Measurements from ENCODE around the gene ACOXL.

Gene ACOXL

DNA sequence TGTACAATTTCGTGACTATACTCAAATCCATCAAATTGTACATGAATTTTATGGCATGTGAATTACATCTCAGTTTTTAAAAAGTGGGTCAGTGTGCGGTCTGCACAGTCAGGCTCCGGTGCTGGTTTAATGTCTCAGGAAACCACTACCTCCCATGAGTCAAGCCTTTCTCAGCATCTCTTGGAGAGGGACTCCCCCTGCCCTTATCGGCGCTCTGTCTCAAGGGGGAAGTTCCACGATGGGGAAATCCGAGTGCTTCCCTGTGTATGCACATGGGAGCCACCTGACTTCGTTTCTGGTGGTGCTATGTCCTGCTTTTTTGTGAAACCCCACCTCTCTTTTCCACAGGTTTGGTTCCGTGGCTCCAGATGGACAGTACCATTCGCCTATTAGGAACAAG lies 72.5 kb downstream of the ACOXL start:
- Histone ChIP-seq H3K27ac (ENCODE audit: insufficient read depth, low read depth, low read length, poor library complexity, severe bottlenecking) (no peak overlapping the region), H3K4me1 (ENCODE audit: control insufficient read depth, insufficient read depth, low read length) (peaks cover 10% of the 10 kb centered on the region), H3K27me3 (ENCODE audit: control insufficient read depth, insufficient read depth, low read length, poor library complexity, severe bottlenecking) (no peaks in the 10 kb centered on the region), H3K36me3 (ENCODE audit: control insufficient read depth, insufficient read depth, low read length) (no peaks in the 10 kb centered on the region), H3K4me3 (ENCODE audit: insufficient read depth, low read depth, low read length) (no peak overlapping the region), H3K9me3 (ENCODE audit: control insufficient read depth, low read length) (no peaks in the 10 kb centered on the region)
- WGBS, 2 experiments, result 94 to 96% methylated on average over 10 of the region's 10 CpGs

DNA sequence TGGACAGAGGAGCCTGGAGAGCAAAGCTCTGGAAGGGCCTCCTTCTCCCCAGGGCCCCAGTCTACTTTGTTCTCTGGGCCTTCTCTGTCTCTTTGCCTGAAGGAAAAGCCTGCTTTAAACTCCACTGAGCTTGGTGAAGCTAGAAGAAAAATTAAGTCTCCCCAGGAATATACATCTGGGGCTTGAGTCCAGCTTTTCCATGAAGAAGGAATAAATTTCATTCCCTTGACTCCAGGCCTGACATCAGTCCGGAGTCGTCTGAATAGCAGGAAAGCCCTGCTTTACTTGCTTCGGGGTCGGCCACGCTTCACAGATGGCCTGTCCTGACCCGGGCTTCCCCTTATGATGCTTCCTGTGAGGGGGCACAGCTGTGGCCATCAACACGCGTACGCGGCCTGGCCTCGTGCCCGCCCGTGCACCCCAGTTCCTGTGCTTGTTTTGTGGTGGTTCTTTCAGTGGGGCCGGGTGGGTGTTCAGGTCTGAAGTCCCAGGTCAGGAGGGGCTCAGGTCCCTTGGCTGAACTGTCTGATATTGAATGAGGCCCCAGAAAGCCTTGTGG lies 73.6 kb downstream of the ACOXL start:
- H3K4me1 ChIP-seq (ENCODE audit: control insufficient read depth, insufficient read depth, low read length), result peaks cover 6% of the 10 kb centered on the region
- no peak overlapping the region for H3K4me3 ChIP-seq (ENCODE audit: insufficient read depth, low read depth, low read length)
- 93 to 96% methylated on average over 14 of the region's 14 CpGs for WGBS, 2 experiments
- no peak overlapping the region for H3K27ac ChIP-seq (ENCODE audit: insufficient read depth, low read depth, low read length, poor library complexity, severe bottlenecking)
- H3K9me3 ChIP-seq (ENCODE audit: control insufficient read depth, low read length), result no peaks in the 10 kb centered on the region
- no peaks in the 10 kb centered on the region for H3K27me3 ChIP-seq (ENCODE audit: control insufficient read depth, insufficient read depth, low read length, poor library complexity, severe bottlenecking)
- no peaks in the 10 kb centered on the region for H3K36me3 ChIP-seq (ENCODE audit: control insufficient read depth, insufficient read depth, low read length)

DNA sequence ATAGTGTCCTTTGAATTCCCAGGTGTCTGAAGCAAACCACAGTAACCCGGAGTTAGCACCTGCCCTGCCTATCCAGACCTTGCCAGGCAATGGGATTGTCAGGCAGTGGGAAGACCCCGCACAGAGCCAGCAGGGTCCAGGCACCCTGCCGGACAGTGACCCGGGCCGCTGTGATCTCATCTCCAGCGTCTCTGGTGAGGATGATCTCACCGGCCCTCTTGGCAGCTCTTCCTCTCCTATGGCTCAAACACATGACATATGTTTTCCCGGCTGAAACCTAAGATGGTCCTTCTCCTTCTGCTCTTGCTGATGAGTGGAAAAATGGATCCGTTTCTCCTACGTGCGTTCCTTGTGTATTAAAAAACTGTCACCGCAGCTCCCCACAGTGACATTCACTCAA lies 75.1 kb downstream of the ACOXL start:
- no peak overlapping the region for H3K27ac ChIP-seq (ENCODE audit: insufficient read depth, low read depth, low read length, poor library complexity, severe bottlenecking)
- no peaks in the 10 kb centered on the region for H3K9me3 ChIP-seq (ENCODE audit: control insufficient read depth, low read length)
- WGBS, 2 experiments, result 91 to 92% methylated on average over 12 of the region's 12 CpGs
- H3K4me1 ChIP-seq (ENCODE audit: control insufficient read depth, insufficient read depth, low read length), result no peaks in the 10 kb centered on the region
- no peaks in the 10 kb centered on the region for H3K27me3 ChIP-seq (ENCODE audit: control insufficient read depth, insufficient read depth, low read length, poor library complexity, severe bottlenecking)
- H3K36me3 ChIP-seq (ENCODE audit: control insufficient read depth, insufficient read depth, low read length), result no peaks in the 10 kb centered on the region
- H3K4me3 ChIP-seq (ENCODE audit: insufficient read depth, low read depth, low read length), result no peak overlapping the region

DNA sequence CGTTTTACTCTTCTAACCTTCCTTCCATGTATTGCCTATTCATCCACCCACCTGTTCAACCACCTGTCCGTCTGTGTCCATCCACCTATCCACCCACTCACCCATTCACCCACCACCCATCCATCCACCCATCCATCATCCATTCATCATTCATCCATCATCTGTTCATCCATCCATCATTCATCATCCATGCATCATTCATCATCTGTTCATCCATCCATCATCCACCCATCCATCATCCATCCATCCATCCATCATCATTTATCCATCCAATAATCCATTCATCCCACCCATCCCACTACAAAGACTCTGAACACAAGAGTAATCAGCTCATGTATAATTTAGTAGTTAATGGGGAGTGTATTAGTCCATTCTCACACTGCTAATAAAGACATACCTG lies 78.0 kb downstream of the ACOXL start:
- H3K9me3 ChIP-seq (ENCODE audit: control insufficient read depth, low read length), result no peaks in the 10 kb centered on the region
- 88 to 94% methylated on average over 2 of the region's 2 CpGs for WGBS, 2 experiments
- H3K4me3 ChIP-seq (ENCODE audit: insufficient read depth, low read depth, low read length), result no peak overlapping the region
- H3K36me3 ChIP-seq (ENCODE audit: control insufficient read depth, insufficient read depth, low read length), result no peaks in the 10 kb centered on the region
- no peaks in the 10 kb centered on the region for H3K4me1 ChIP-seq (ENCODE audit: control insufficient read depth, insufficient read depth, low read length)
- no peaks in the 10 kb centered on the region for H3K27me3 ChIP-seq (ENCODE audit: control insufficient read depth, insufficient read depth, low read length, poor library complexity, severe bottlenecking)
- H3K27ac ChIP-seq (ENCODE audit: insufficient read depth, low read depth, low read length, poor library complexity, severe bottlenecking), result no peak overlapping the region

DNA sequence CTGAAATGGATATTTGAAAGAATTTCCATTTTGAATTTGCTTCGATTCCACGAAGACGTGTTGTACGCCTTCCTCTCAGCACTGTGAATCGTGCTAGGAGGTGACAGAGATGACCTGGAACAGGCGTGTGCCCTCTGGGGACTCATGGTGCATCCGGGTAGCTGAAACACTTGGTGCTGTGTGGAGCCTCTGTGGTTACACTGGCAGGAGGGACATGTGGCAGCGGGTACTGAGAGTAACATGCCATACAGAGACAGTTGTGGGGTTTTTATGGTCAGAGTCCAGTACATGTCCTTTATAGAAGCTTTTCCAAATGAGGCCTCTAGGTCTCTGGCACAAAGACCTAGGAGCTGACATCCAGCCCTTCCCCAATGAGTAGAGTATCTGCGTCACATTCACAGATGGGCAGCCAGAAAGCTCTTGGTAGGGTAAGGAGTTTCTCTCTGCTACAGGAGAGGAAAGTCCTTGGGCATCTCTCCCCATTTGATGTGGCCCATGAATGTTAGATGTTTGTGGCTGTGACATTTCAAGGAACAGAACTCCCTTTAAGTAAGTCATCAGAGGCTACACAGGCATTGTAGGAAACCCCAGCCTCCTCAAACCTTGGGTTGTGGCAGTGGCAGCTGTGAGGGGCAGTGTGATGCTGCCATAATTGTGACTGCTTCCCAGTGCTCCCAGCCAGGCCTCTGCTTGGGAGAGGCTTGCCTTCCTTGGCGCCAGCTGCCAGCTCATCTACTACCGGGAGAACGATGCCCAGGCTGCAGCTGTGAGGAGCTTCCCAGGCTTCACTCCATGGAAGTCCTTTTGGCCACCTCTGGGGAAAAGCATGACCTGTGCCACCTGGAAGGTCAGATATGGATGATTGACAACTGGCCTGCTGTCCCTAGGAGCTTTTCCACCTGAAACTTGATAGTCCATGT lies 80.6 kb downstream of the ACOXL start:
- no peaks in the 10 kb centered on the region for H3K27me3 ChIP-seq (ENCODE audit: control insufficient read depth, insufficient read depth, low read length, poor library complexity, severe bottlenecking)
- WGBS, 2 experiments, result 96% methylated on average over 12 of the region's 12 CpGs
- no peaks in the 10 kb centered on the region for H3K9me3 ChIP-seq (ENCODE audit: control insufficient read depth, low read length)
- no peaks in the 10 kb centered on the region for H3K36me3 ChIP-seq (ENCODE audit: control insufficient read depth, insufficient read depth, low read length)
- no peak overlapping the region for H3K4me3 ChIP-seq (ENCODE audit: insufficient read depth, low read depth, low read length)
- no peak overlapping the region for H3K27ac ChIP-seq (ENCODE audit: insufficient read depth, low read depth, low read length, poor library complexity, severe bottlenecking)
- no peaks in the 10 kb centered on the region for H3K4me1 ChIP-seq (ENCODE audit: control insufficient read depth, insufficient read depth, low read length)

DNA sequence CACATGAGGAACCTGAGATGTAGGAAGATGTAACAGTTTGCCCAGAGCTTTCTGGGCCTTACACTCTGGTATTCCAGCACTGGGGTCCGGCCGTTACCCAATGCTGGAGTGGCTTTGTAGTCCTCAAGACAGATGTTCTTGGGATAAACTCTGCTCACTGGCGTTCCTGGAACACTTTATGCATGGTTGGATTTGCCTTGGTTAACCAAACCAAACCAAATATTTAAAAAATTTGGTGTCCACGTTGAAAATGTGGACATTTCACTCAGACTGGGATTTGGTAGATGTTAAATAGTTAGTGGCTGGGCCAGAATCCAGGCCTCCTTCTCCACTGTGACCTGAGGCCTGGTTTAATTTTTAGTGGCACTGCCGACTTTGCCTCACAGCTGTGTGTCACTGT lies 81.5 kb downstream of the ACOXL start:
- no peaks in the 10 kb centered on the region for H3K36me3 ChIP-seq (ENCODE audit: control insufficient read depth, insufficient read depth, low read length)
- 88 to 93% methylated on average over 5 of the region's 5 CpGs for WGBS, 2 experiments
- no peaks in the 10 kb centered on the region for H3K27me3 ChIP-seq (ENCODE audit: control insufficient read depth, insufficient read depth, low read length, poor library complexity, severe bottlenecking)
- H3K27ac ChIP-seq (ENCODE audit: insufficient read depth, low read depth, low read length, poor library complexity, severe bottlenecking), result no peak overlapping the region
- H3K4me1 ChIP-seq (ENCODE audit: control insufficient read depth, insufficient read depth, low read length), result no peaks in the 10 kb centered on the region
- no peaks in the 10 kb centered on the region for H3K9me3 ChIP-seq (ENCODE audit: control insufficient read depth, low read length)
- H3K4me3 ChIP-seq (ENCODE audit: insufficient read depth, low read depth, low read length), result no peak overlapping the region

DNA sequence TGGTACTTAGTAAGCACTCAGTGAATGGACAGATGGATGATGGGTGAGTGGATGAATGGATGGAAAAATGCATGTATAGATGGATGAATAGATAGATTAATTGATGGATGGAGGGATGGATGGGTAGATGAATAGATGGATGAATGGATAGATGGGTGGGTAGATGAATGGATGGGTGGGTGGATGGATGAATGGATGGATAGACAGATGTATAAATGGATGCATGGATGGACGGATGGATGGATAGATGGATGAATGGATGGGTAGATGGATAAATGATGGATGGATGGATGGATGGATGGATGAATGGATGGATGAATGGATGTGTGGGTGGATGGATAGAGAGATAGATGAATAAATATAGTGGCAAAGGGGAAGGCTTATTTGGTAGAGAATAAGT lies 83.6 kb downstream of the ACOXL start:
- Histone ChIP-seq H3K4me1 (ENCODE audit: control insufficient read depth, insufficient read depth, low read length) (no peaks in the 10 kb centered on the region), H3K4me3 (ENCODE audit: insufficient read depth, low read depth, low read length) (no peak overlapping the region), H3K9me3 (ENCODE audit: control insufficient read depth, low read length) (no peaks in the 10 kb centered on the region), H3K27me3 (ENCODE audit: control insufficient read depth, insufficient read depth, low read length, poor library complexity, severe bottlenecking) (no peaks in the 10 kb centered on the region), H3K36me3 (ENCODE audit: control insufficient read depth, insufficient read depth, low read length) (no peaks in the 10 kb centered on the region), H3K27ac (ENCODE audit: insufficient read depth, low read depth, low read length, poor library complexity, severe bottlenecking) (no peak overlapping the region)
- 93 to 97% methylated on average over 1 of the region's 1 CpG for WGBS, 2 experiments

DNA sequence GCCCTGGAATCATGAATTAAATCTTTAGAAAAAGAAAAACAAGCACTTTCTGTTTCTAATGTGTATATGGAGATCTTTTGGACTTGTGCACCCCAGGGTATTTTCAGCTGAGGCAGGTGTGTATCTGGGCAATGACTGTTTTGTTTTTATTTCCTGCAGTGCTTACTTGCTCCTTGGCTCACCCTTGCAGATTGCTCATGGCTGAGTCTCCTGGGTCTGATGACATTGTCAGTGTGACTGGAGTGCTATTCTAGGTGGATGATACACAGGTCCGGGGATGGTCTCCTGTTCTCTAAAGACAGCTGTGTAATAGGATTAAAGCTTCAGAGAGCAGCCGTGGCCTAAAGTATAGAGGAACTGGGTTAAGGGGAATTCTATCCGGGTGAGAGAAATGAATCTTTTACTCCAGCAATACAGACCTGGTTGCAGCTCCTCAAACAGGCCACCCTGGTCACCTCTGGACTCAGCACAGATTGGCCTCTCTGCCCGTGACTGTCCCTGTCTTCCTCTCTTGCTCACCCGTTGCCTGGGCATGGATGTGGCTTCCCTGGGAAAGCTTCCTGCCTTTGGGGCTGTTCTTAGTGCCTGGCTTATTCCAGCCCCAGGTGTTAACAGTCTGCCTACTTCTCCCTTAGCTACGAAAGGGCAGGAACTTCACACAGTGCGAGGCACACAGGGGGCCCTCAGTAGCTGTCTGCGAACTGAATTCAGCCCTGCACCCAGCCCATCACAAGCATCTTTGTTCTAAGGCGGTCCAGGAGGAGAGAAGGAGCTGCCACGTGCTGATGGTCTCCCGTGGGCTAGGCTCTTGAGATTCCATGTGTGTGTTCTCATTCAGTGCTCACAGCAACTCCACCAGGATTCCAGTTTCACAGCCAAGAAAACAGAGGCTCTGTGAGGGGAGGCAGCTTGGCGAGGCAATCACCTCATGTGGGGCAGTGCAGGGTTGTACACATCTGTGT lies 84.3 kb downstream of the ACOXL start:
- Histone ChIP-seq H3K4me1 (ENCODE audit: control insufficient read depth, insufficient read depth, low read length) (no peaks in the 10 kb centered on the region), H3K4me3 (ENCODE audit: insufficient read depth, low read depth, low read length) (no peak overlapping the region), H3K9me3 (ENCODE audit: control insufficient read depth, low read length) (no peaks in the 10 kb centered on the region), H3K36me3 (ENCODE audit: control insufficient read depth, insufficient read depth, low read length) (no peaks in the 10 kb centered on the region), H3K27me3 (ENCODE audit: control insufficient read depth, insufficient read depth, low read length, poor library complexity, severe bottlenecking) (no peaks in the 10 kb centered on the region), H3K27ac (ENCODE audit: insufficient read depth, low read depth, low read length, poor library complexity, severe bottlenecking) (no peak overlapping the region)
- 85 to 88% methylated on average over 12 of the region's 12 CpGs for WGBS, 2 experiments

DNA sequence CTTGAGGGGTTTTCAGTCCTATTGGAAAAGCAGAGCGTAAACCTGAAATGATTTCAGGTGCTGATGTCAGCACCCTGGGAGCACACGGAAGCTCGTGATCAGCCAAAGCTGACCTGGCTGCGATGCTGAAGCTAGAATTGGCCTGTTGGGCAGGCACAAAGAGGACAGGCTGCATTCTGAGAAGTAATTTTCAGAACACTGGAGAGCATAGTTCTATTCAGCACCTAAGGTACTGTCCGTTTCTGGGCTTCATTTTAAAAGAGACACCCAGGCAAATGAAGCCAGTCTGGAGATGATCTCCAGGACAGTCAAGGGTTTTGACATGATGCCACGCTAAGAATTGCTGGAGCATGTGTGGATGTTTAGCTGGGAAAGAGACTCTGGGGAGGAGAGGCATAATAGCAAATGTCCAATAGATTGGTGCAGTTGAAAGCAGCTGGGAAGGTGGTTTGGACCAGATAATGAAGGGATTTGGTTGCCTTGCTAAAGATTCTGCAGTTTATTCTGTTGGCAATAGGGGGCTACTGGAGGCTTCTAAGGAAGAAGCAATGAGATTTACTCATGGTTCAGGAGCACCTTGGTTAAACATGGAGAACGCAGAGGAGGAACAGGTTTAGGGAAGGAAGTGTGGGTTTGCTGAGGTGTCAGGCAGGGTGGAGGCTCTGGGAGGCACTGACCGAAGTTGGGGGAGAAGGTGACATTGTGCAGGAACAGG lies 86.6 kb downstream of the ACOXL start:
- Histone ChIP-seq H3K27ac (ENCODE audit: insufficient read depth, low read depth, low read length, poor library complexity, severe bottlenecking) (no peak overlapping the region), H3K9me3 (ENCODE audit: control insufficient read depth, low read length) (peaks cover 3% of the 10 kb centered on the region), H3K36me3 (ENCODE audit: control insufficient read depth, insufficient read depth, low read length) (no peaks in the 10 kb centered on the region), H3K27me3 (ENCODE audit: control insufficient read depth, insufficient read depth, low read length, poor library complexity, severe bottlenecking) (no peaks in the 10 kb centered on the region), H3K4me1 (ENCODE audit: control insufficient read depth, insufficient read depth, low read length) (no peaks in the 10 kb centered on the region), H3K4me3 (ENCODE audit: insufficient read depth, low read depth, low read length) (no peak overlapping the region)
- WGBS, 2 experiments, result 93 to 96% methylated on average over 8 of the region's 8 CpGs

Data from ectodermal cell (in vitro differentiated cells).